Parathyroid adenoma (tissue), 2 donors: ENCODE data around the gene STK32C.

Experiments
- H2AFZ ChIP-seq: fragments of 300-600 bp; sonication (generic); one replicate; pipeline ENCODE4 v1.7.0; 2017; ENCODE audit warnings: antibody characterized with exemption, mild to moderate bottlenecking
- H3K27ac ChIP-seq: fragments of 300-600 bp; sonication (generic); one replicate; pipeline ENCODE4 v1.7.0; 2017
- H3K27me3 ChIP-seq: fragments of 300-600 bp; sonication (generic); one replicate; pipeline ENCODE4 v1.7.0; 2017; ENCODE audit warnings: low read length; ENCODE audit not compliant: control insufficient read depth, insufficient read depth
- H3K36me3 ChIP-seq: fragments of 300-600 bp; sonication (generic); one replicate; pipeline ENCODE4 v1.7.0; 2017; ENCODE audit warnings: low read length; ENCODE audit not compliant: control insufficient read depth, insufficient read depth
- H3K4me1 ChIP-seq: fragments of 300-600 bp; sonication (generic); one replicate; pipeline ENCODE4 v1.7.0; 2017; ENCODE audit warnings: control low read depth
- H3K4me2 ChIP-seq: fragments of 300-600 bp; sonication (generic); one replicate; pipeline ENCODE4 v1.7.0; 2017; ENCODE audit warnings: low read length
- H3K4me3 ChIP-seq: fragments of 300-600 bp; sonication (generic); one replicate; pipeline ENCODE4 v1.7.0; 2017; ENCODE audit warnings: low read depth, low read length
- H3K79me2 ChIP-seq: fragments of 300-600 bp; sonication (generic); one replicate; pipeline ENCODE4 v1.7.0; 2017; ENCODE audit warnings: control low read depth
- H3K9ac ChIP-seq: fragments of 300-600 bp; sonication (generic); one replicate; pipeline ENCODE4 v1.7.0; 2017; ENCODE audit warnings: mild to moderate bottlenecking
- H3K9me3 ChIP-seq: fragments of 300-600 bp; sonication (generic); one replicate; pipeline ENCODE4 v1.7.0; 2017; ENCODE audit warnings: low read length; ENCODE audit not compliant: control insufficient read depth
- CTCF ChIP-seq: fragments of 300-600 bp; sonication (generic); IDR thresholded peaks from one replicate; pipeline ENCODE4 v1.7.0; 2017; ENCODE audit warnings: antibody characterized with exemption, mild to moderate bottlenecking
- donor health status: primary hyperparathyroidism.

The STK32C gene

GRCh38 chr10:132239126-132240031 lies 68.4 kb downstream of the STK32C start:
- Histone ChIP-seq H3K79me2 (no peaks in the 10 kb centered on the region), H3K27ac (no peak overlapping the region), H2AFZ (no peak overlapping the region), H3K36me3 (no peaks in the 10 kb centered on the region), H3K9ac (no peak overlapping the region), H3K4me1 (no peaks in the 10 kb centered on the region), H3K27me3 (no peaks in the 10 kb centered on the region), H3K4me3 (no peak overlapping the region), H3K9me3 (no peaks in the 10 kb centered on the region), H3K4me2 (no peak overlapping the region)
- no peak for TF ChIP-seq CTCF

- no peaks in the 10 kb centered on the region for H3K79me2 ChIP-seq
- H3K4me2 ChIP-seq, result no peak overlapping the region
- no peaks in the 10 kb centered on the region for H3K36me3 ChIP-seq
- H3K9me3 ChIP-seq, result no peaks in the 10 kb centered on the region
- no peak overlapping the region for H3K27ac ChIP-seq
- H3K27me3 ChIP-seq, result no peaks in the 10 kb centered on the region
- no peak overlapping the region for H3K9ac ChIP-seq
- no peak for TF ChIP-seq CTCF
- no peaks in the 10 kb centered on the region for H3K4me1 ChIP-seq
- H2AFZ ChIP-seq, result no peak overlapping the region
- H3K4me3 ChIP-seq, result no peak overlapping the region
Measured at GRCh38 chr10:132238371-132239125, 69.2 kb downstream of the STK32C start.

GRCh38 chr10:132237871-132238270 lies 69.9 kb downstream of the STK32C start:
- Histone ChIP-seq H3K79me2 (no peaks in the 10 kb centered on the region), H3K9me3 (no peaks in the 10 kb centered on the region), H3K4me3 (no peak overlapping the region), H3K27me3 (no peaks in the 10 kb centered on the region), H3K27ac (no peak overlapping the region), H3K4me2 (no peak overlapping the region), H3K36me3 (no peaks in the 10 kb centered on the region), H3K9ac (no peak overlapping the region), H2AFZ (no peak overlapping the region), H3K4me1 (no peaks in the 10 kb centered on the region)
- TF ChIP-seq CTCF, result no peak

- Histone ChIP-seq H3K9me3 (no peaks in the 10 kb centered on the region), H3K9ac (no peak overlapping the region), H3K27me3 (no peaks in the 10 kb centered on the region), H3K27ac (no peak overlapping the region), H3K4me3 (no peak overlapping the region), H3K79me2 (no peaks in the 10 kb centered on the region), H3K4me1 (no peaks in the 10 kb centered on the region), H3K36me3 (no peaks in the 10 kb centered on the region), H3K4me2 (no peak overlapping the region), H2AFZ (no peak overlapping the region)
- TF ChIP-seq CTCF, result no peak
Measured at GRCh38 chr10:132237396-132237795, 70.4 kb downstream of the STK32C start.
